Small intestine (tissue), 7 donors: ENCODE data around the gene AIRE. TPM values are rescaled to one million over a fixed set of nuclear protein-coding genes. Genes with fewer than 3 reads are reported as not detected.
"Not testable (repeated sequence)": the region's sequence is repeated elsewhere in the genome, so short reads cannot be mapped to it uniquely, and the experiment has no call there.

Experiments used
- DNase-seq, 2 donors: peaks; one replicate each; pipeline versions ENCODE4 v3.0.0 to v3.0.0-alpha.2; 2013
- FAIRE-seq: peaks from 2 replicates; lab custom pipeline; 2012; peaks lifted over from hg19 to GRCh38; lab: Jason Lieb, UNC
- H3K27ac ChIP-seq, 3 donors: one replicate each; pipeline ENCODE4 v1.5.1; 2013; ENCODE audit warnings: low read length in 2 of 3, mild to moderate bottlenecking in 2 of 3, control low read depth in 1 of 3, inconsistent platforms in 1 of 3, low read depth in 1 of 3, moderate library complexity in 1 of 3
- H3K27me3 ChIP-seq, 3 donors: one replicate each; pipeline ENCODE4 v1.6.1; 2013; ENCODE audit warnings: low read length in 3 of 3, inconsistent platforms in 1 of 3; ENCODE audit not compliant: control insufficient read depth in 3 of 3, insufficient read depth in 3 of 3
- H3K36me3 ChIP-seq, 3 donors: one replicate each; pipeline ENCODE4 v1.6.1; 2013; ENCODE audit warnings: low read length in 3 of 3, inconsistent platforms in 1 of 3, low read depth in 1 of 3, mild to moderate bottlenecking in 1 of 3, moderate library complexity in 1 of 3; ENCODE audit not compliant: control insufficient read depth in 3 of 3, insufficient read depth in 2 of 3
- H3K4me1 ChIP-seq, 3 donors: one replicate each; pipeline ENCODE4 v1.6.1; 2013; ENCODE audit warnings: low read length in 2 of 3, inconsistent platforms in 1 of 3, low read depth in 1 of 3, mild to moderate bottlenecking in 1 of 3, moderate library complexity in 1 of 3; ENCODE audit not compliant: control insufficient read depth in 3 of 3, insufficient read depth in 2 of 3
- H3K4me3 ChIP-seq, 3 donors: one replicate each; pipeline ENCODE4 v1.5.1; 2013; ENCODE audit warnings: low read length in 3 of 3, control low read depth in 1 of 3, inconsistent platforms in 1 of 3, low read depth in 1 of 3, mild to moderate bottlenecking in 1 of 3, moderate library complexity in 1 of 3
- H3K9me3 ChIP-seq, 2 donors: one replicate each; pipeline ENCODE4 v1.6.1; 2013; ENCODE audit warnings: low read depth in 1 of 2, low read length in 1 of 2; ENCODE audit not compliant: control insufficient read depth in 2 of 2, insufficient read depth in 1 of 2
- WGBS, 3 donors: extraction: QIAGEN DNeasy Blood & Tissue Kit; methylation state at CpG; one replicate each; pipeline ENCODE4 v1.1.7; 2013; 5-methylcytosine and 5-hydroxymethylcytosine counted together
- polyA plus RNA-seq, 4 donors: library from polyadenylated mRNA; stranded (reverse) in 3 of 4; unstranded in 1 of 4; fragments of 200-250 nt in 3 of 4; fragments of 120-200 nt in 1 of 4; gene quantifications; one replicate each; pipeline versions ENCODE4 v1.2.1 to v1.2.3, GENCODE V29; 2013
- donor health status: healthy with polysubstance abuse.
- donor health status: control.
- donor health status: control.
- donor health status: Bipolar disorder and iron deficiency.
- donor health status: healthy.

The AIRE gene
- polyA plus RNA-seq, 4 donors, result 0.06 to 7.0 TPM; not detected in 2

DNA sequence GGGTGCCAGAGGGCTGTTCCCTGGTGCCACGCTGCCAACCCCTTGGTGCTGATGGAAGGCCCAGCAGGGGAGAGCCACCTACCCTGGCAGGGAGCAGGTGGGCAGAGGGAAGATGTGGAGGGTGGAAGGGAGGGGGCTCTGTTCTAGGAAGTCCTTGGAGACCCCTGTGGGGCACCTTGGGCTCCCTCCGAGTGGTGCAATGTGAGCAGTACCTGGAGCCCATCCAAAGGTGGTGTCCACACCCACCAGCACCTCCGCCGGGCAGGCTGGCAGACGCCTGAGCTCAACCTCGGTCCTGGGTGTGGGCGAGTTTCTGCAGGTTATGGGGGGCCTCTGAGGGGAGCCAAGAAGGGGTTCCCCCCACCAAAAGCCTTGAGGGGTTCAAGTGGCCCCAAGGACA, 12.6 kb upstream of the AIRE start:
- DNase-seq (no peak), FAIRE-seq (no peak)
- no peaks in the 10 kb centered on the region for H3K36me3 ChIP-seq
- H3K27ac ChIP-seq, result no peak overlapping the region
- H3K4me3 ChIP-seq, result no peak overlapping the region
- H3K9me3 ChIP-seq, result peaks cover 0 to 4% of the 10 kb centered on the region in 2 donors
- H3K27me3 ChIP-seq, result no peaks in the 10 kb centered on the region
- H3K4me1 ChIP-seq, result no peaks in the 10 kb centered on the region
- WGBS, 3 donors, result 85 to 91% (median 89%) methylated on average over 7 of the region's 7 CpGs

DNA sequence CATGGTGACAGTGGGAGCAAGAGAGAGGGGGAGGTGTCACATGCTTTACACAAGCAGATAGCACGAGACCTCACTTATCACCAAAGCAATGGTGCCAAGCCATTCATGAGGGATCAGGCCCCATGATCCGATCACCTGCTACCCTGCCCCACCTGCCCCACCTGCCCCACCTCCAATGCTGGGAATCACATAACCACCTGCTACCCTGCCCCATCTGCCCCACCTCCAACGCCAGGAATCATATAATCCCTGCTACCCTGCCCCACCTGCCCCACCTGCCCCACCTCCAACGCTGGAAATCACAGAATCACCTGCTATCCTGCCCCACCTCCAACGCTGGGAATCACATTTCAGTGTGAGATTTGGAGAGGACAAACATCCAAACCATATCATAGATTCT, 10.6 kb upstream of the AIRE start:
- H3K27me3 ChIP-seq, result no peaks in the 10 kb centered on the region
- DNase-seq, result peak; percentile 18 to 25

DNA sequence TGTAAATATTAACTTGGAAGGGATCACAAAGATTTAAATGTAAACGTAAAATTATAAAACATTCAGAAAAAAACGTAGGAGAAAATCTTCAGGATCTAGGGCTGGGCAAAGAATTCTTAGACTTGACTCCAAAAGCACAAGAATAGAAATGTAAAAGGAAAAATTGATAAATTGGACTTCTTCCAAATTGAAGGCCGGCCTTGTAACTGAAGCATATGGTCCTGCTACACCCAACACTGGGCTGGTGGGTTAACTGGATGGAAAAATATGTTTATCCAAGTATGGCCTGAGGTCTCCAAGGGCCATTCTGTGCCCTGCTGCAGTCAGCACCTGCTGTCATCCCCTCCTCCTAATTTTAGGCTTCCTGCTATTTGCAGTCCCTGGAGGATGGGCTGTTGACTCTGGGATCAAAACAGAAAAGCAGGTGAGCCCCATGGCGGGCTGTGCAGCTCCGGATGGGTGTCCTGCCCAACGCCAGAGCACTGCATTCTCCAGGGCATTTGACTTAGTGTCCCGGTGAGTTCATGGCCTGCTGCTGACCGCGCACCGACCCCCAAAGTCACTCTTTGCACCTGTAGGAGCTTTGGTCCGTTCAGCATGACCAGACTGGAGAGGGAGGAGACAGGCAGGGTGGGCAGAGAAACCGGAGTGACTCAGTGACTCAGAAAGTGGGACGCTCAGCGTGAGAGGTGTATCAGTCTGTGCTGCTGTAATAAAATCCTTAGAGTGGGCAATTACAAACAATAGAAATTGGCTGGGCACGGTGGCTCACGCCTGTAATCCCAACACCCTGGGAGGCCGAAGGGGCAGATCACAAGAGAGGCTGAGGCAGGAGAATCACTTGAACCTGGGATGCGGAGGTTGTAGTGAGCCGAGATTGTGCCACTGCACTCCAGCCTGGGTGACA, 6.1 kb upstream of the AIRE start:
- FAIRE-seq (no peak), DNase-seq (no peak)
- Histone ChIP-seq H3K9me3 (peaks cover 0 to 3% of the 10 kb centered on the region in 2 donors), H3K4me3 (no peak overlapping the region), H3K27ac (no peak overlapping the region), H3K36me3 (no peaks in the 10 kb centered on the region), H3K27me3 (no peaks in the 10 kb centered on the region), H3K4me1 (no peaks in the 10 kb centered on the region)
- WGBS, 3 donors, result 86 to 92% (median 88%) methylated on average over 19 of the region's 19 CpGs

More for the DNA sequence above, 10.6 kb upstream of the AIRE start:
- H3K9me3 ChIP-seq, result peaks cover 0 to 4% of the 10 kb centered on the region in 2 donors
- H3K36me3 ChIP-seq, result no peaks in the 10 kb centered on the region
- no peaks in the 10 kb centered on the region for H3K4me1 ChIP-seq
- H3K4me3 ChIP-seq, result no peak overlapping the region
- no peak overlapping the region for H3K27ac ChIP-seq
- WGBS, 3 donors, result 8 to 51% (median 31%) methylated on average over 5 of the region's 5 CpGs
- no peak for FAIRE-seq

GRCh38 chr21:44281801-44282200, 3.9 kb upstream of the AIRE start:
- Histone ChIP-seq H3K4me3 (no peak overlapping the region), H3K27ac (no peak overlapping the region), H3K9me3 (no peaks in the 10 kb centered on the region), H3K4me1 (peaks cover 0 to 9% (median 0%) of the 10 kb centered on the region in 3 donors), H3K27me3 (peaks cover 0 to 7% (median 0%) of the 10 kb centered on the region in 3 donors), H3K36me3 (no peaks in the 10 kb centered on the region)
- 92 to 94% (median 93%) methylated on average over 9 of the region's 9 CpGs for WGBS, 3 donors
- FAIRE-seq (no peak), DNase-seq (no peak)

DNA sequence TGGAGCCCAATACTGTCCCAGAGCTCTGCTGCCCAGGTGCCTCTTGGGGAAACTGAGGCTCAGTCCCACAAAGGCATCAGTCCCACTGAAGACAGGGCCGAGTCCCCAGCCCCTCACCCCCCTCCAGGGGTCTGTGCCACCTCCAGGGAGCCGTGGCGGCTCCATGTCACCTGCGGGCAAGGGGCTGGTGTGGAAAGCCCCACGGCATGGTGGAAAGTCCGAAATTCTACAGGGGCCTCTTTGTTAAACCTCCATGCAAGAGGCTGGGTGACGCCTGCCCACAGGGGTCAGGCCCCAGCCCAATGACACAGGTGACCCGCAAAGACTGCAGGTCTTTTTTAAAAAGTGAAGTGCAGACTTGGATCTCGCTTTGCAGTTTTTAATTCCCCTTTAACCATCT, 3.3 kb upstream of the AIRE start:
- Histone ChIP-seq H3K4me1 (peaks cover 0 to 9% (median 0%) of the 10 kb centered on the region in 3 donors), H3K36me3 (no peaks in the 10 kb centered on the region), H3K27me3 (peaks cover 0 to 10% (median 0%) of the 10 kb centered on the region in 3 donors), H3K27ac (no peak overlapping the region), H3K4me3 (no peak overlapping the region), H3K9me3 (no peaks in the 10 kb centered on the region)
- no peak for FAIRE-seq
- no peak for DNase-seq
- 85 to 92% (median 87%) methylated on average over 9 of the region's 9 CpGs for WGBS, 3 donors

GRCh38 chr21:44283211-44283785, 2.4 kb upstream of the AIRE start:
- FAIRE-seq, H3K36me3 ChIP-seq, H3K4me1 ChIP-seq, DNase-seq, H3K27ac ChIP-seq, H3K4me3 ChIP-seq, H3K9me3 ChIP-seq, H3K27me3 ChIP-seq: not testable (repeated sequence)
- WGBS, 3 donors, result 62 to 73% (median 71%) methylated on average over 9 to 11 of the region's 11 CpGs

DNA sequence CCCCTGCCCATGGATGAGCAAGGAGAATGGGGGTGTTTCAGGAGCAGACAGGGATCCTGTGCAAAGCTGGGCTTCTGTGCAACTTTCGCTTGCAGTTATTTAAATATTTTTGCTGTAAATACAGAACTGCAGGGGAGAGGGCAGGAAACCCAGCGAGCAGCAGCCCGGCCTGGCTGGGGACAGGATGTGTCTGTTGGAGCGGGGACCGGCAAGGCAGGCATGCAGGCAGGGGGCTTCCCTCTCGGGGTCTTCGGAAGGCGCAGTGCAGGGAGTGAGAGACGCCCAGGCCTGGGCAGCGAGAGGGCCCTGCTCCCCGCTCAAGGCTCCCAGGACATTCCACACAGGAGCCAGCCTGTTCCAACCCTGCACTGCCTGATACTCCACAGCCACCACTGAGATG, 1.7 kb upstream of the AIRE start:
- WGBS, 3 donors, result 66 to 85% (median 72%) methylated on average over 6 to 11 of the region's 11 CpGs
- H3K4me1 ChIP-seq, result peaks cover 0 to 9% (median 0%) of the 10 kb centered on the region in 3 donors
- H3K27ac ChIP-seq, result no peak overlapping the region
- no peaks in the 10 kb centered on the region for H3K9me3 ChIP-seq
- no peaks in the 10 kb centered on the region for H3K36me3 ChIP-seq
- FAIRE-seq (no peak), DNase-seq (no peak)
- no peak overlapping the region for H3K4me3 ChIP-seq
- H3K27me3 ChIP-seq, result peaks cover 0 to 10% (median 0%) of the 10 kb centered on the region in 3 donors

GRCh38 chr21:44286086-44286715, 525 bp downstream of the AIRE start:
- H3K4me3 ChIP-seq, result no peak overlapping the region
- peak in 1 of 2 donors; percentile 28 for DNase-seq

More at GRCh38 chr21:44286086-44286715, 525 bp downstream of the AIRE start:
- Histone ChIP-seq H3K27ac (no peak overlapping the region), H3K4me1 (peaks cover 0 to 9% (median 0%) of the 10 kb centered on the region in 3 donors), H3K9me3 (no peaks in the 10 kb centered on the region), H3K36me3 (no peaks in the 10 kb centered on the region), H3K27me3 (peaks cover 0 to 10% (median 0%) of the 10 kb centered on the region in 3 donors)
- 57 to 63% (median 60%) methylated on average over 15 to 21 of the region's 21 CpGs for WGBS, 3 donors
- no peak for FAIRE-seq
